ENCODE data around the gene CAMTA1.

DNA sequence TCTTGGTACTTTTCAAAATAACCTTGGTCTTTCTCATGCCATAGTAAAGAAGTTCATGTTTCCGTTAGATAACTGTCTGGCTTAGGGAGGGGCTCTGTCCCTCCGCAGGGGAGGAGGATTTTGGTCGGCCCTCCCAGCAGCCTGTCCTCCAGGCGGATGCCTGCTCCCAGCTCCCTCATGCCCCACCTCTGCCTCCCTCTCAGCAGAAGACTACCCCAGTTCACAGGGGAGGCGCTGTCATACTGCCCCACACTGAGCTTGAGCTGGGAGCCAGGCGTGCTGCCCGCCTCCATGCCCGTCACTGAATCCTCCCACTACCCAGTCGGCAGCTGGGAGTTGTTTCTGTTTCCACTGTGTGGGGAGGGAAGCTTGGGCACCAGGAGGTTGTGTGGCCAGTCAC is 127.3 kb downstream of the CAMTA1 start:
- TF ChIP-seq POLR2A (IDR thresholded peaks at IDR 0.05; ENCODE audit: low read length) (no peak), GATA1 (IDR thresholded peaks at IDR 0.05; ENCODE audit: low read depth, low read length) (no peak)

Measured in erythroblast (primary cell).